ENCODE data around the gene SPINT2. TPM values are rescaled to one million over a fixed set of nuclear protein-coding genes. Genes with fewer than 3 reads are reported as not detected.

Gene SPINT2
- total RNA-seq, 2 donors from 2014 or later, result 349 to 932 TPM

GRCh38 chr19:38303517-38304351 is 39.4 kb downstream of the SPINT2 start, which contains the start of gene C19orf33:
C19orf33 (plus strand) TSS chr19:38304251; CDS start chr19:38304262, 11 bp downstream.
- Histone ChIP-seq H3K4me3 (no peak within 1 kb of the TSS), H3K36me3 (no peaks in the 10 kb centered on the region)
- 41% methylated on average over 28 of the region's 28 CpGs for WGBS

GRCh38 chr19:38304352-38304865 is 40.0 kb downstream of the SPINT2 start:
- no peak for TF ChIP-seq POLR2AphosphoS5 (IDR thresholded peaks at IDR 0.05)
- TF ChIP-seq POLR2A (IDR thresholded peaks at IDR 0.05), result no peak
- no peak for TF ChIP-seq CTCF (IDR thresholded peaks at IDR 0.05)
- Histone ChIP-seq H3K4me3 (no peak overlapping the region), H3K36me3 (peaks cover 0 to 6% of the 10 kb centered on the region in 2 donors), H3K27ac (no peak overlapping the region), H3K27me3 (replicated peaks; ENCODE audit: insufficient read depth) (no peaks in the 10 kb centered on the region), H3K4me1 (replicated peaks) (peaks cover 3% of the 10 kb centered on the region), H3K9me3 (no peaks in the 10 kb centered on the region)
- intact Hi-C loops (cut with DNase I), result no loop called here
- DNase-seq (ENCODE audit: low spot score), result no peak
- 71% methylated on average over 25 of the region's 27 CpGs for WGBS

More at GRCh38 chr19:38303517-38304351, 39.4 kb downstream of the SPINT2 start, which contains the start of gene C19orf33:
- TF ChIP-seq POLR2AphosphoS5 (IDR thresholded peaks at IDR 0.05), result no peak
- no peak for TF ChIP-seq CTCF (IDR thresholded peaks at IDR 0.05)
- TF ChIP-seq POLR2A (IDR thresholded peaks at IDR 0.05), result peak; percentile 41
- H3K9me3 ChIP-seq, result no peaks in the 10 kb centered on the region
- no peak within 1 kb of the TSS for H3K27ac ChIP-seq
- DNase-seq (ENCODE audit: low spot score), result no peak
- no peaks in the 10 kb centered on the region for H3K27me3 ChIP-seq (replicated peaks; ENCODE audit: insufficient read depth)
- intact Hi-C loops (cut with DNase I), result no loop called here
- H3K4me1 ChIP-seq (replicated peaks), result peaks cover 5% of the 10 kb centered on the region

GRCh38 chr19:38304866-38305429 is 40.6 kb downstream of the SPINT2 start:
- no peak for TF ChIP-seq CTCF (IDR thresholded peaks at IDR 0.05)
- peak; percentile 49 for TF ChIP-seq POLR2A (IDR thresholded peaks at IDR 0.05)
- peak; percentile 51 for TF ChIP-seq POLR2AphosphoS5 (IDR thresholded peaks at IDR 0.05)
- H3K4me1 ChIP-seq (replicated peaks), result no peaks in the 10 kb centered on the region
- 70% methylated on average over 29 of the region's 29 CpGs for WGBS
- H3K36me3 ChIP-seq, result peaks cover 0 to 6% of the 10 kb centered on the region in 2 donors
- no peak overlapping the region for H3K4me3 ChIP-seq
- no peaks in the 10 kb centered on the region for H3K27me3 ChIP-seq (replicated peaks; ENCODE audit: insufficient read depth)
- intact Hi-C loops (cut with DNase I), result no loop called here
- H3K9me3 ChIP-seq, result no peaks in the 10 kb centered on the region
- no peak overlapping the region for H3K27ac ChIP-seq
- peak; percentile 72 for DNase-seq (ENCODE audit: low spot score)

GRCh38 chr19:38306236-38306635 is 41.9 kb downstream of the SPINT2 start:
- Histone ChIP-seq H3K9me3 (no peaks in the 10 kb centered on the region), H3K4me1 (replicated peaks) (no peaks in the 10 kb centered on the region), H3K27ac (no peak overlapping the region), H3K4me3 (no peak overlapping the region), H3K36me3 (peaks cover 0 to 6% of the 10 kb centered on the region in 2 donors), H3K27me3 (replicated peaks; ENCODE audit: insufficient read depth) (no peaks in the 10 kb centered on the region)
- TF ChIP-seq POLR2A (IDR thresholded peaks at IDR 0.05) (no peak), CTCF (IDR thresholded peaks at IDR 0.05) (no peak), POLR2AphosphoS5 (IDR thresholded peaks at IDR 0.05) (no peak)
- DNase-seq (ENCODE audit: low spot score), result no peak
- 93% methylated on average over 3 of the region's 3 CpGs for WGBS
- intact Hi-C loops (cut with DNase I), result no loop called here
